SH-SY5Y (cell line): ENCODE data around the gene MOB3B.

Source experiments
- GATA2 ChIP-seq: IDR thresholded peaks from 2 replicates; pipeline ENCODE4 v1.6.1; 2011; ENCODE audit warnings: mild to moderate bottlenecking, low read depth, low read length
- GATA3 ChIP-seq: IDR thresholded peaks from 2 replicates; pipeline ENCODE4 v1.6.1; 2011; ENCODE audit warnings: low read depth, mild to moderate bottlenecking, low read length, moderate library complexity

MOB3B gene

GRCh38 chr9:27487128-27487640 lies 42.4 kb downstream of the MOB3B start:
- no peak for TF ChIP-seq GATA3
- TF ChIP-seq GATA2 = no peak

- no peak for TF ChIP-seq GATA2
- no peak for TF ChIP-seq GATA3
These were observed 44.5 kb downstream of the MOB3B start for GRCh38 chr9:27485158-27485557.

DNA sequence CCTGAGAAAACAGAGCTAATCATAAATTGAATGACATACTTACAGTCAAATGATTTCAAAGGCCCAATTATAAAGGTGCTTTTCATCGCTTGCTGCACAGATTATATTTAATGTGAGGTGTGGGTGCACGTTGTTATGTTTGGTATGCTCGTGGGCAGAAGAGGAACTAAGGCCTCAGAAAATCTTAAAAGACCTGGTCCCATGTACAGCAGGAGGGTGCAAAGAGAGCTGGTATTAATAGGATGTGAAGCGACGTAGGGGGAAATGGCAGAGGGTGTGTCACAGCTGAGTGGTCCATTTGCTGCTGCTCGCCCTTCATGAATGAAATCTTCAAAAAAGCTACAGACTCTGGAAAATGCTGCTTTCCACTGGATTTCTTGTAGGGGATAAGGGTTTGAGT lies 46.0 kb downstream of the MOB3B start:
- TF ChIP-seq GATA3 = no peak
- TF ChIP-seq GATA2 = no peak

DNA sequence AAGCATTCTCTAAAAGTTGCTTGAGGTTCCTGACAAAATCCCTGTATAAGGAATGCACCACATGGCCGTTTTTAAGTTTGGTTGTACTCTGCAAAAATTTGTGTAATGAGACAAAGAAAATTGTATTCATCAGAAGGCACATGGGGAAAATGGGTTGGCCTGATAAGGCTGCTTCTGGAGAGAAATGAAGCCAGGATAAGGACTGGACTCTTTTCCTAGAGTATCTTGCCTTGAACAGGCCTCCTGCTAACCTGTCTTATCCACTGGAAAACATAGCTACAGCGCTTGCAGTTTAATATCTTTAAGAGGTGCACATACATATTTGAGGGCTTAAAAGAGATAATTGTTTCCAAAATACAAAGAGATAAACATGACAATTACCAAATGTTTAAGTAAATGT lies 46.9 kb downstream of the MOB3B start:
- TF ChIP-seq GATA2 (no peak), GATA3 (no peak)

DNA sequence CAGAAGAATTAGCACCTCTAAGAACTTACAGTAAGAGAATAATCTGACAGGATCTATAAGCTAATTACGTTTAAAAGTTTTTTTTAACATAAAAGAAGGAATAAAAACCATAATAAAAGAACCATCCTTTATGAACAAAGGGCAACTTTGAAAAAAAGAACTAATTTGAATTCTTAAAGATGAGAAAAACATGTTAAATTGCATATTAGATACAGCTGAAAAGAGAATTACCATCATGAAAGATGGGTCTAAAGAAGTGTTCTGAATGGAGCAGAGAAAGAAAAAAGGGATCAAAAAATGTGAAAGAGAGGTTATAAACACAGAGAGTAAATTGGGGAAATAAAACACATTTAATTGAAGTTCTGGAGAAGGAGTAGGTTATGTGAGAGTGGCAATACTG lies 51.3 kb downstream of the MOB3B start:
- TF ChIP-seq GATA3 (no peak), GATA2 (no peak)

DNA sequence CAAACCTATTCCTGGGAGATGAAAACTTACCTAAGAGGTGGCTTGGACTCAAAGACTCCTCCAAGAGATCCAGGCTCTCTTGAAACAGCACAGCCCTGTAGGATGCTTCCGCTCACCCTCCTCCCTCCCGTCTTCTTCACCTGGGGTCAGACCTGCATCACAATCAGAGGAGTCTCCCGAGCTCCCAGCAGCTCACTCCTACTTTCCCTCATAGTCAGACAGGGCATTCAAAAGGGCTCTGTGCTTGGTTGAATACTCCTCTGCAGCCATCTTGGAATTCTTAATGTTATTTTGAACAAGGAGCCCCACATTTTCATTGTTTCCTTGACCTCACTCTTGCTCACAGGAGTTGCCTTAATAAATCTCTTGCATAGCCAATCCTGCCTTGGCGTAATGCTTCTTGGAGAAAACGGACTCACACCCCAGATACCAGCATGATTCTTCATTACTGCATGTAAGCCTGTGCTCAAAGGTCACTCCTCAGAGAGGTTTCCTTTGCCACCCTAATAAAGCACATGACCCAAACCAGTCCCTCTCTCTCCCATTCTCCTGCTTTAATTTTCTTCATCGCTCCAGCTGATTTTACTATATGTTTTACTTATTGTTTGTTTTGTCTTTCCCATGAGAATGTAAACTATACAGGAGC lies 52.6 kb downstream of the MOB3B start:
- TF ChIP-seq GATA2 (no peak), GATA3 (no peak)

- no peak for TF ChIP-seq GATA2
- no peak for TF ChIP-seq GATA3
These were observed 54.5 kb downstream of the MOB3B start for GRCh38 chr9:27475057-27475595.

DNA sequence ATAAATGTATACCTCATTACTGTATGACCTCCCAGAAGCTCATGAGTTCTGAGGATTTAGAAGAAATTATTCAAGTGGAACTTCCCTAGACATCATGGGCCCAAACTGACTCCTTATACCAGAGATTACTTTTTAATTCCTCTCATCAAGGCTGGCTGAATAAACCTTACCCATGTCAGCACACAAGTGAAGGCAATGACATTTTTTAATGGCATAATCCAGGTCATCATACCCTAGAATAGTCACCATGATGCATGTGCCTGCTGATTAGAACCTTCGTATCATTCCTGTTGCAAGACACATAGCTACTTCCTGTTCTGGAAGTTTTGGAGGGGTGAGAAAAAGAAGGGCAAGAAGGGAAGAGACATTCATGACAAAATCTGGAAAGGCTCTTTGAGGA lies 55.3 kb downstream of the MOB3B start:
- no peak for TF ChIP-seq GATA3
- no peak for TF ChIP-seq GATA2

- TF ChIP-seq GATA3 (no peak), GATA2 (no peak)
These were observed 56.5 kb downstream of the MOB3B start for GRCh38 chr9:27473111-27473529.

GRCh38 chr9:27472195-27472594 lies 57.4 kb downstream of the MOB3B start:
- no peak for TF ChIP-seq GATA2
- no peak for TF ChIP-seq GATA3

DNA sequence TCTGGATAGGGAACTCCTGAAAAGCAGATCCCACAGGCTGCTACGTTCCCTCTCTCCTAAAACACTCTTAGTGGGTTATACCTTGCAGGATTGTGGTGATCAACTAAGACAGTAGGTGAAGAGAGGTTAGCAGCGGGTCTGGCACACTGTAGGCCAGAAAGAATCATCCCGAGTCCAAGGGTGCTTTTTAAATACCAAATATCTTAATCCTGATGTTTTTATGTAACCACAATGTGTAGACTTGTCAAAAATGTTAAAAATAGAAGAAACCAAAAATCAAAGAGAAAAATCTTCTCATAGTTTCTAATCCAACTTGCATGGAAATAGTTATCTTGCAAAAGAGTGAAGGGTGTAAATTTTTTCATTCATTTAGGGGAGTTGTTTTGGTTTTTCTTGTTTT lies 57.8 kb downstream of the MOB3B start:
- TF ChIP-seq GATA2 (no peak), GATA3 (no peak)

DNA sequence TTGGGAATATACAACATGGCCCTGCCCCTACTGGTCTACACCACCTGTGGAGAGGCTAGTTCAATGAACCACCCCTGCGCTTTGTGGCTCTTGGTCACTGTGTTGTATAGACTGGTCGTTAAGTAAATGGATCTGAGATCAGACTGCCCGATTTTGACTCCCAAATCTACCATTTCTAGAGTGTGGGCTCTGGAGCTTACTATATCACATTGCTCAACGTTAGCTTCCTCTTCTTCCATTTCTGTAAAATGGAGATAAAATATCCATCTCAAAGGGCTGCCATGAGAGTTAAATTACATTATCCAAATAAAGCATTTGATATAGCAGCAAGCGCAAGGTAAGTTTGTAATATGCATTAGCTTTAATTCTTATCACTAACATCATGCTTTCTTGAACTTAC lies 58.2 kb downstream of the MOB3B start:
- no peak for TF ChIP-seq GATA2
- no peak for TF ChIP-seq GATA3

GRCh38 chr9:27470291-27470856 lies 59.2 kb downstream of the MOB3B start:
- TF ChIP-seq GATA3 (no peak), GATA2 (no peak)

DNA sequence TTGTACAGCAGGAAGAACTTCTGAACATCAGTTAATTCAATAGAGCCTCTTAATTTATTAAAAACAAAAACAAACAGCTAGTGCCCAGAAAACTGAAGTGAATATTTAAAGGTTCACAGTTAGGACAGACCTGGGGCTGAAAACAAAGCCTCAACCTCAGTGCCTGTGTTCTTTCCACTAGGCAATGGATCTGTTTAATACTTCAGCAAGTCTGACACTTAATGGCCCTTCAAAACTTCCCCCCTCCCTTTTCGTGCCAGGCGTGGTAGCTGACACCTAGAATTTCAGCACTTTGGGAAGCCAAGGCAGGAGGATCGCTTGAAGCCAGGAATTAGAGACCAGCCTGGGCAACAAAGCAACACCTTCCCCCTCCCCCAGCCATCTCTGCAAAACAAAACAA lies 60.1 kb downstream of the MOB3B start:
- TF ChIP-seq GATA3 (no peak), GATA2 (no peak)

DNA sequence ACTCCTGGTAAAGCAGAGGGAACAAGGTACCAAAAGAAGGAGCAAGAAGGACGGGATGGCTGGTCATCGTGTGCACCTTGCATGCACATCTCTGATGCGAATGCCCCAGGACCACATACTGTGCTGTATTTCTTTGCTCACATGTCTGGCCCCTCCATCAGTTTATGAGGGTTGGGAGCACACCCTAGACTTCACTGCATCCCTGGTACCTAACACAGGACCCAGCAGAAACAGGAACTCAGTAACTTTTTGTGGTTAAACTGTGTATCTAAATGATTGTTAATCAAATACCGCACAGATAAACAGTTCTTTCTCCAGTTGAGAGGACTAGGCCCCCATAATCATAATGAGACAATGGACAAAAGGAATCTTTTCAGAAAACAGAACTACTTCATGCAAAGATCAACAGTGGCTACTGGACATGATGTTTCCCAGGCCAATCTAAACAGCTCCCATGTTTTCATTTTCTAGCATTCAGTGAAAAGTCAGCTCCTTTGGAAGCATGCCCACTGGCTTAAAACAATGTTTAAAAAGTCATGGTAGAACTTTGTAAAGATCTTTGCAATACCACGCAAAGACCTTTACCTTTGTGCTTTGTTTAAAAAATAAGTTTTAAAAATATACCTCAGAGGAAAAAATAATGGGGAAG lies 61.0 kb downstream of the MOB3B start:
- TF ChIP-seq GATA3 (no peak), GATA2 (no peak)
